ENCODE results near the gene PRR12. TPM values are rescaled to one million over a fixed set of nuclear protein-coding genes. Genes with fewer than 3 reads are reported as not detected.
A peak's percentile ranks its signal among the peaks of the same experiment; 100 is the strongest.

The PRR12 gene
- polyA plus RNA-seq, 4 donors = 2.4 to 18.4 (median 8.0) TPM

DNA sequence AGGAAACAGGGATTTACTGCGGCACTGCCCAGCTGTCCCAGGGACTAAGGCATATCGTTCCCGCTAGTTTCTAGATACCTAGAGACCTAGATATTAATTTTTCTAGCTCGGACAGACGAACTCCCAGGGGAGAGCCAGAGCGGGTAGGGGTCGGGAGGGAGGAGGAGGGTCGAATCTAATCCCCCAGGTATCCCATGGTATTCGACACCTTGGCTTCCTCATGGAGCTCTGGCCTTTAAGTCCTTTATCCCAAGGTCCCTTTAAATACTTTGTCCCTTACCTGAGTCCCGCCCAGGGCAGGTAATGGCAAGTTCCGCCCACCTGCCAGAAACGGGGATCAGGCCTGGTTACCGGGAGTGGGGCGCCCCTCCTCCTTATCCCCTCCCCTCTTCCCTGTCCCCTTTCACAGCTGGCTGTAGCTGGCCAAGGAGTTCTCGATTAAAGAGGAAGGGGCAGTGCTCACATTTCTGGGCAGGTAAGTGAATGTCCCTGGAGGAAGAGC, 9.9 kb upstream of the PRR12 start, which contains the start of gene PRRG2:
Gene PRRG2 (plus strand): TSS at position 310 of the 502 bp plus-strand sequence. CDS start 1,904 bp downstream, outside the sequence.
- Histone ChIP-seq H3K4me3 (ENCODE audit: low read depth in 1 of 3, low read length in 3 of 3) (peak within 1 kb of the TSS; percentile 71 to 87 (median 82)), H3K9me3 (ENCODE audit: control insufficient read depth in 2 of 2, insufficient read depth in 1 of 2, low read depth in 1 of 2, low read length in 1 of 2) (no peaks in the 10 kb centered on the region), H3K4me1 (ENCODE audit: control insufficient read depth in 3 of 3, insufficient read depth in 2 of 3, low read depth in 1 of 3, low read length in 2 of 3) (peaks cover 0 to 14% (median 6%) of the 10 kb centered on the region in 3 donors), H3K27ac (ENCODE audit: low read depth in 1 of 3, low read length in 2 of 3) (peak within 1 kb of the TSS; percentile 45 to 84 (median 68)), H3K27me3 (ENCODE audit: control insufficient read depth in 3 of 3, insufficient read depth in 3 of 3, low read length in 3 of 3) (no peaks in the 10 kb centered on the region), H3K36me3 (ENCODE audit: control insufficient read depth in 3 of 3, insufficient read depth in 2 of 3, low read depth in 1 of 3, low read length in 3 of 3) (peaks cover 0 to 27% (median 0%) of the 10 kb centered on the region in 3 donors)
- 7 to 32% (median 29%) methylated on average over 15 of the region's 15 CpGs for WGBS, 3 donors
- no peak for FAIRE-seq
- DNase-seq = peak; percentile 81 to 85

DNA sequence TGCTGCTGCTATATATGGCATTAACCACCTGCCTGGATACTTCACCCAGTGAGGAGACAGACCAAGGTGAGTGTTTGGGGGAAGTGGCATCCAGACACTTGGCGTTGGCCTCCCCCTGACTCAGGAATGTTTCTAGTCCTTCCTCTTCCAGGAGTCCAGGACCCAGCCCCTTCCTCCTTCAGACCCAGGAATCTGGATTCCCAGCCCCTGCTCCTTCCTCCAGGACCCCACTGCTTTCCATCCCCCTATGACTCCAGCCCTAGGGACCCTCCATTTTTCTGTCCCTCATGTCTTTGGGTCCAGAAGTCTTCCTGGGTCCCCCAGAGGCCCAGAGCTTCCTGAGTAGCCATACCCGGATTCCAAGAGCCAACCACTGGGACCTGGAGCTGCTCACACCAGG, 7.7 kb upstream of the PRR12 start:
- Histone ChIP-seq H3K4me3 (ENCODE audit: low read depth in 1 of 3, low read length in 3 of 3) (no peak overlapping the region), H3K36me3 (ENCODE audit: control insufficient read depth in 3 of 3, insufficient read depth in 2 of 3, low read depth in 1 of 3, low read length in 3 of 3) (peaks cover 0 to 19% (median 0%) of the 10 kb centered on the region in 3 donors), H3K27me3 (ENCODE audit: control insufficient read depth in 3 of 3, insufficient read depth in 3 of 3, low read length in 3 of 3) (no peaks in the 10 kb centered on the region), H3K27ac (ENCODE audit: low read depth in 1 of 3, low read length in 2 of 3) (no peak overlapping the region), H3K9me3 (ENCODE audit: control insufficient read depth in 2 of 2, insufficient read depth in 1 of 2, low read depth in 1 of 2, low read length in 1 of 2) (no peaks in the 10 kb centered on the region), H3K4me1 (ENCODE audit: control insufficient read depth in 3 of 3, insufficient read depth in 2 of 3, low read depth in 1 of 3, low read length in 2 of 3) (peaks cover 0 to 14% (median 6%) of the 10 kb centered on the region in 3 donors)
- 60 to 79% (median 61%) methylated on average over 2 of the region's 2 CpGs for whole genome bisulfite sequencing, 3 donors
- no peak for DNase-seq
- FAIRE-seq = no peak

DNA sequence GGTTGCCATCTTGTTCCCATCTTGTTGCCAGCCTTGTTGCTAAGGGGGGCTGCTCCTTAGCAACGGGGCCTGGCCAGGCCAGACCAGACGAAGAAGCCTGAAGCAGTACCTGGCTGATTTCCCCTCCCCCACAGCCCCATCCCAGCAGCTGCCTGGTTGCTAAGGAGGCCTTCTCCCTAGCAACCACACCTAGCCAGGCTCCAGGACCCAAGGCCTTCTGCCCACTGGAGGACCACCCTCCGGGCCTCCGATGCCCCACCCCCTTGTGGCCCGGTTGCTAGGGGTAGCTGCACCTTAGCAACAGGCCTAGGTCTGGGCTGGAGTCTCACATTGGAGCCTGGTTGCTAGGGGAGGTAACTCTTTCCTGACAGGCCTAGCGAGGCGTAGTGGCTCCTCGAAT, 6.0 kb upstream of the PRR12 start:
- DNase-seq (peak in 1 of 2 donors; percentile 19), FAIRE-seq (no peak)
- Histone ChIP-seq H3K4me1 (ENCODE audit: control insufficient read depth in 3 of 3, insufficient read depth in 2 of 3, low read depth in 1 of 3, low read length in 2 of 3) (peaks cover 0 to 9% (median 0%) of the 10 kb centered on the region in 3 donors), H3K36me3 (ENCODE audit: control insufficient read depth in 3 of 3, insufficient read depth in 2 of 3, low read depth in 1 of 3, low read length in 3 of 3) (peaks cover 0 to 19% (median 0%) of the 10 kb centered on the region in 3 donors), H3K9me3 (ENCODE audit: control insufficient read depth in 2 of 2, insufficient read depth in 1 of 2, low read depth in 1 of 2, low read length in 1 of 2) (no peaks in the 10 kb centered on the region), H3K4me3 (ENCODE audit: low read depth in 1 of 3, low read length in 3 of 3) (no peak overlapping the region), H3K27ac (ENCODE audit: low read depth in 1 of 3, low read length in 2 of 3) (no peak overlapping the region), H3K27me3 (ENCODE audit: control insufficient read depth in 3 of 3, insufficient read depth in 3 of 3, low read length in 3 of 3) (no peaks in the 10 kb centered on the region)
- WGBS, 3 donors = 69 to 83% (median 76%) methylated on average over 7 to 8 of the region's 8 CpGs

DNA sequence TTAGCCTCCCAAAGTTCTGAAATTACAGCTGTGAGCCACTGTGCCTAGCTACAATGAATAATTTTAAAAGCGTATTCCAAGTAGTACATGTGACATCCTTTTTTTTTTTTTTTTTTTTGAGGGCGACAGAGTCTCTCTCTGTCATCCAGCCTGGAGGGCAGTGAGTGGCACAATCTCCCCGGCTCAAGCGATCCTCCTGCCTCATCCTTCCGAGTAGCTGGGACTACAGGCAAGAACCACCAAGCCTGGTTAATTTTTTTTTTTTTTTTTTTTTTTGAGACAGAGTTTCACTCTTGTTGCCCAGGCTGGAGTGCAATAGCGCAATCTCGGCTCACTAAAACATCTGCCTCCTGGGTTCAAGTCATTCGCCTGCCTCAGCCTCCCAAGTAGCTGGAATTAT, 3.8 kb upstream of the PRR12 start:
- Histone ChIP-seq H3K4me3 (ENCODE audit: low read depth in 1 of 3, low read length in 3 of 3) (no peak overlapping the region), H3K27me3 (ENCODE audit: control insufficient read depth in 3 of 3, insufficient read depth in 3 of 3, low read length in 3 of 3) (no peaks in the 10 kb centered on the region), H3K4me1 (ENCODE audit: control insufficient read depth in 3 of 3, insufficient read depth in 2 of 3, low read depth in 1 of 3, low read length in 2 of 3) (peaks cover 0 to 6% (median 0%) of the 10 kb centered on the region in 3 donors), H3K27ac (ENCODE audit: low read depth in 1 of 3, low read length in 2 of 3) (no peak overlapping the region), H3K36me3 (ENCODE audit: control insufficient read depth in 3 of 3, insufficient read depth in 2 of 3, low read depth in 1 of 3, low read length in 3 of 3) (peaks cover 0 to 19% (median 0%) of the 10 kb centered on the region in 3 donors), H3K9me3 (ENCODE audit: control insufficient read depth in 2 of 2, insufficient read depth in 1 of 2, low read depth in 1 of 2, low read length in 1 of 2) (no peaks in the 10 kb centered on the region)
- WGBS, 3 donors = 90 to 98% (median 92%) methylated on average over 7 to 8 of the region's 8 CpGs
- FAIRE-seq (no peak), DNase-seq (no peak)

DNA sequence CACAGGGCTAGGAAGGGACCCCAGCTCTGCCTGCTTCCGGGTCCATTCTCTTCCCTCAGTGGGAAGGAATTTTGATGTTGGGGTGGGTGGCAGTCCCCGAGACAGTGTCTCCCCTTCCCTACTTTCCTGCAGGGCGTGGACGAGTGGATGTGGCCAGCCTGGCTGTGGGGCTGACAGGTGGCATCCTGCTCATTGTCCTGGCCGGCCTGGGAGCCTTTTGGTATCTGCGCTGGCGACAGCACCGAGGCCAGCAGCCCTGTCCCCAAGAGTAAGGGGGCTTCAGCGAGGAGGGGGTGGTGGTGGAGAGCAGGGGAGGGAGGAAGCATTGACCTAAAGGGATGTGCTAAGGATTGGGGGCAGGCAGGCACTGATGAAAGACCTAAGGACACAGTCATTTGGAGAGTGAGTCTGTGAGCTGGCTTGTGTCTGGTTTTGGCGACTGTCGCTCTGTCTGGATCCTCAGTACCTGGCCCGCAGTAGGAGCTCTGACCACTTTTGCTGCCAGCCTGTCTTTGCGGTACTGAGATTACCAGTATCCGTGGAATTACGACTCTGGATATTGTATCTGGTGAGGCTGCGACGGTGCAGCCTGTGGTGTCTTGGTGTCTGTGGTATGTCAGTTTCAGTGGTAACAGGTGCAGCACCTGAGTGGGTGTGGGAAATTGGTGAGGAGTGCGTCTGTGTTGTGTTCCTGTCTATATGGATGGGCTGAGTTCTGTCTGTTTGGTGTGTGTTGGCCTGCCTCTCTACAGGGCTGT, 2.4 kb upstream of the PRR12 start:
- H3K4me1 ChIP-seq (ENCODE audit: control insufficient read depth in 3 of 3, insufficient read depth in 2 of 3, low read depth in 1 of 3, low read length in 2 of 3) = peaks cover 0 to 11% (median 8%) of the 10 kb centered on the region in 3 donors
- FAIRE-seq = no peak
- DNase-seq = no peak
- peak overlapping the region in 1 of 3 donors; percentile 5 for H3K27ac ChIP-seq (ENCODE audit: low read depth in 1 of 3, low read length in 2 of 3)
- H3K4me3 ChIP-seq (ENCODE audit: low read depth in 1 of 3, low read length in 3 of 3) = no peak overlapping the region
- H3K27me3 ChIP-seq (ENCODE audit: control insufficient read depth in 3 of 3, insufficient read depth in 3 of 3, low read length in 3 of 3) = no peaks in the 10 kb centered on the region
- no peaks in the 10 kb centered on the region for H3K9me3 ChIP-seq (ENCODE audit: control insufficient read depth in 2 of 2, insufficient read depth in 1 of 2, low read depth in 1 of 2, low read length in 1 of 2)
- peaks cover 0 to 15% (median 0%) of the 10 kb centered on the region in 3 donors for H3K36me3 ChIP-seq (ENCODE audit: control insufficient read depth in 3 of 3, insufficient read depth in 2 of 3, low read depth in 1 of 3, low read length in 3 of 3)
- WGBS, 3 donors = 78 to 83% (median 82%) methylated on average over 18 of the region's 18 CpGs

DNA sequence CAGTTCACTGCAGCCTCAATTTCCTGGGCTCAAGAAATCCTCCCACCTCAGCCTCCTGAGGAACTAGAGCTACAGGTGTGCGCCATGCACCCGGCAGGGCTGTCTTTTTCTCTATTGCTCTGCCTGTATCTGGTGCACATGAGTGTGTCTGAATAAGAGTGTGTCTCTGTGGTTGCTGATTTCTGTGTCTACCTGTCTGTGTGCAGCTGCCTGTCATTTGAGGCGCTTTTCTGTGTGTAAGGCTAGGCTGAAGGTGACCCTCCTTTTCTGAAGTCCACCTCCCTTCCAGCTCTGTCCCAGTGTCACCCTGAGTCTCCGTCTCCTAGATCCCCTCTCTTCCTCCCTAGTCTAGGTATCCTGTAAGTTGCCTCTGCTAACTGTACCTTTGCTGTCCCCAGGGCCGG, 1.5 kb upstream of the PRR12 start:
- Histone ChIP-seq H3K9me3 (ENCODE audit: control insufficient read depth in 2 of 2, insufficient read depth in 1 of 2, low read depth in 1 of 2, low read length in 1 of 2) (no peaks in the 10 kb centered on the region), H3K4me1 (ENCODE audit: control insufficient read depth in 3 of 3, insufficient read depth in 2 of 3, low read depth in 1 of 3, low read length in 2 of 3) (peaks cover 0 to 19% (median 8%) of the 10 kb centered on the region in 3 donors), H3K36me3 (ENCODE audit: control insufficient read depth in 3 of 3, insufficient read depth in 2 of 3, low read depth in 1 of 3, low read length in 3 of 3) (peaks cover 0 to 15% (median 3%) of the 10 kb centered on the region in 3 donors), H3K27me3 (ENCODE audit: control insufficient read depth in 3 of 3, insufficient read depth in 3 of 3, low read length in 3 of 3) (no peaks in the 10 kb centered on the region), H3K27ac (ENCODE audit: low read depth in 1 of 3, low read length in 2 of 3) (peak overlapping the region; percentile 2 to 73 (median 54)), H3K4me3 (ENCODE audit: low read depth in 1 of 3, low read length in 3 of 3) (peak overlapping the region in 1 of 3 donors; percentile 0)
- 23 to 45% (median 43%) methylated on average over 5 of the region's 5 CpGs for WGBS, 3 donors
- FAIRE-seq = no peak
- no peak for DNase-seq

DNA sequence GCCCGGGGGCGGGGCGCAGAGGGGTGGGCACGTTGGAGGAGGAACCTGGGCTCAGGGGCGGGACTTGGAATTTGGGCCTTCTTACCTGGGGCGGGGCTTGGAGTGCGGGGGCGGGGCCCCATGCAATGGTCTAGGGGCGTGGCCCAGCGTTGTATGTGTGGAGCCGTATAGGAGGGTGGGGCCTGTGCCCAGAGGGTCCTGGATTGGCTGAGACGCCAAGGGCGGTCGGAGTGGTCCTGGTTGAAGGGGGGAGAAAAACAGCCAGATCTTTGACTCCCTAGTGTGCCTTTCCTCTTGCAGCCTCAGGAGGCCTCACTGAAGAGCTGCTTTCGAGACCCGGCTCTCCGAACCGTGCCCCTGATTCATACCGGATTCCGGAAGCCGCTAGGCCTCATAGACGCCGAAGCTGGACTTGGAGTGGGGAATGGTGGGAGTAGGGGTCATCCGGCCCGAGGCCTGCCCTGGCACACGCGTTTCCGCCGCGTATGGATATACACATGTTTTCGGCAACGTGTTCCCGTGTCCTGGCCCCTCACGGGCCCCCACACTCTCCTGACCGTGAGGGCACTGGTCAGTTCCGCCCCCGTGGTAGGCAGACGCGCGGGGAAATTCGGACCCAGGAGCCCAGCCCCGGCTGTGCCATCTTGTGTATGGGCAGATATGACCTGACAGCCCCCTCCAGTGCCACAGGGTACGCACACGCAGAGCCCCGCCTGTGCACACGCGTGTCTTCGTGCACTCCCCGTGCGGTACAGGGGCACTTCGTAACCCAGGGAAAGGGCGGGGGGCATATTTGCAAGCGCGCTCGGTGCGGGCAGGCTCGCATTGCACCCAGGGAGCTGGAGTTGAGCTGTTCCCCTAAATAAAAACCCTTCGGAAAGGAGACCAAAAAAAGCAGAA, 661 bp upstream of the PRR12 start:
- H3K36me3 ChIP-seq (ENCODE audit: control insufficient read depth in 3 of 3, insufficient read depth in 2 of 3, low read depth in 1 of 3, low read length in 3 of 3) = peaks cover 0 to 15% (median 10%) of the 10 kb centered on the region in 3 donors
- peak overlapping the region; percentile 69 to 77 (median 71) for H3K4me3 ChIP-seq (ENCODE audit: low read depth in 1 of 3, low read length in 3 of 3)
- DNase-seq (peak; percentile 98), FAIRE-seq (no peak)
- H3K4me1 ChIP-seq (ENCODE audit: control insufficient read depth in 3 of 3, insufficient read depth in 2 of 3, low read depth in 1 of 3, low read length in 2 of 3) = peaks cover 0 to 23% (median 8%) of the 10 kb centered on the region in 3 donors
- WGBS, 3 donors = 0 to 1% (median 1%) methylated on average over 58 of the region's 58 CpGs
- H3K9me3 ChIP-seq (ENCODE audit: control insufficient read depth in 2 of 2, insufficient read depth in 1 of 2, low read depth in 1 of 2, low read length in 1 of 2) = no peaks in the 10 kb centered on the region
- H3K27ac ChIP-seq (ENCODE audit: low read depth in 1 of 3, low read length in 2 of 3) = peak overlapping the region; percentile 74 to 96 (median 93)
- H3K27me3 ChIP-seq (ENCODE audit: control insufficient read depth in 3 of 3, insufficient read depth in 3 of 3, low read length in 3 of 3) = no peaks in the 10 kb centered on the region
